ENCODE results near the gene SP1.

DNA sequence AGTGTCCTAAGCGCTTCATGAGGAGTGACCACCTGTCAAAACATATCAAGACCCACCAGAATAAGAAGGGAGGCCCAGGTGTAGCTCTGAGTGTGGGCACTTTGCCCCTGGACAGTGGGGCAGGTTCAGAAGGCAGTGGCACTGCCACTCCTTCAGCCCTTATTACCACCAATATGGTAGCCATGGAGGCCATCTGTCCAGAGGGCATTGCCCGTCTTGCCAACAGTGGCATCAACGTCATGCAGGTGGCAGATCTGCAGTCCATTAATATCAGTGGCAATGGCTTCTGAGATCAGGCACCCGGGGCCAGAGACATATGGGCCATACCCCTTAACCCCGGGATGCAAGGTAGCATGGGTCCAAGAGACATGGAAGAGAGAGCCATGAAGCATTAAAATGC, 31.0 kb downstream of the SP1 start:
- TF ChIP-seq, protein P1, sequence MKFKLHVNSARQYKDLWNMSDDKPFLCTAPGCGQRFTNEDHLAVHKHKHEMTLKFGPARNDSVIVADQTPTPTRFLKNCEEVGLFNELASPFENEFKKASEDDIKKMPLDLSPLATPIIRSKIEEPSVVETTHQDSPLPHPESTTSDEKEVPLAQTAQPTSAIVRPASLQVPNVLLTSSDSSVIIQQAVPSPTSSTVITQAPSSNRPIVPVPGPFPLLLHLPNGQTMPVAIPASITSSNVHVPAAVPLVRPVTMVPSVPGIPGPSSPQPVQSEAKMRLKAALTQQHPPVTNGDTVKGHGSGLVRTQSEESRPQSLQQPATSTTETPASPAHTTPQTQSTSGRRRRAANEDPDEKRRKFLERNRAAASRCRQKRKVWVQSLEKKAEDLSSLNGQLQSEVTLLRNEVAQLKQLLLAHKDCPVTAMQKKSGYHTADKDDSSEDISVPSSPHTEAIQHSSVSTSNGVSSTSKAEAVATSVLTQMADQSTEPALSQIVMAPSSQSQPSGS (tag by site-specific recombination; IDR thresholded peaks at IDR 0.05; ENCODE audit: low read depth) = no peak
- TF ChIP-seq, protein P2, sequence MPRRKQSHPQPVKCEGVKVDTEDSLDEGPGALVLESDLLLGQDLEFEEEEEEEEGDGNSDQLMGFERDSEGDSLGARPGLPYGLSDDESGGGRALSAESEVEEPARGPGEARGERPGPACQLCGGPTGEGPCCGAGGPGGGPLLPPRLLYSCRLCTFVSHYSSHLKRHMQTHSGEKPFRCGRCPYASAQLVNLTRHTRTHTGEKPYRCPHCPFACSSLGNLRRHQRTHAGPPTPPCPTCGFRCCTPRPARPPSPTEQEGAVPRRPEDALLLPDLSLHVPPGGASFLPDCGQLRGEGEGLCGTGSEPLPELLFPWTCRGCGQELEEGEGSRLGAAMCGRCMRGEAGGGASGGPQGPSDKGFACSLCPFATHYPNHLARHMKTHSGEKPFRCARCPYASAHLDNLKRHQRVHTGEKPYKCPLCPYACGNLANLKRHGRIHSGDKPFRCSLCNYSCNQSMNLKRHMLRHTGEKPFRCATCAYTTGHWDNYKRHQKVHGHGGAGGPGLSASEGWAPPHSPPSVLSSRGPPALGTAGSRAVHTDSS (tag by site-specific recombination; IDR thresholded peaks at IDR 0.05) = no peak

All from HEK293 (cell line).